HepG2 (cell line): ENCODE results near the gene CELSR2. TPM values are rescaled to one million over a fixed set of nuclear protein-coding genes. Genes with fewer than 3 reads are reported as not detected.

Experiments
- HNRNPUL1 ChIP-seq: fragments of 200-400 bp; formaldehyde crosslinking; IDR thresholded peaks from 2 replicates; pipeline ENCODE4 v1.6.1; 2017; ENCODE audit warnings: low read depth, mild to moderate bottlenecking, low read length, moderate library complexity
- NFE2L1 ChIP-seq: sonication (generic); formaldehyde crosslinking; IDR thresholded peaks from 2 replicates; pipeline ENCODE4 v1.4.0; 2020; ENCODE audit warnings: missing genetic modification reagents, mild to moderate bottlenecking, borderline replicate concordance
- NFE2L2 ChIP-seq: fragments of 150-350 bp; IDR thresholded peaks from 2 replicates; pipeline ENCODE4 v1.6.1; 2014; ENCODE audit warnings: low read length
- SMC3 ChIP-seq: IDR thresholded peaks from 2 replicates; pipeline ENCODE4 v1.6.1; 2011; ENCODE audit warnings: low read length, improper control_type of control experiment
- SOX13 ChIP-seq, 3 experiments: fragments of 450-650 bp in 1 of 3; sonication (generic) in 1 of 3; formaldehyde crosslinking in 1 of 3; IDR thresholded peaks in 2 of 3; conservative IDR thresholded peaks in 1 of 3; 2 replicates each; pipeline versions ENCODE4 v1.5.0 to v1.6.1; 2016 to 2020; ENCODE audit warnings: antibody characterized with exemption in 1 of 3, mild to moderate bottlenecking in 1 of 3, missing compliant biosample characterization in 1 of 3, missing genetic modification reagents in 1 of 3, moderate library complexity in 1 of 3
- ZNF333 ChIP-seq: sonication (generic); formaldehyde crosslinking; IDR thresholded peaks from 2 replicates; pipeline ENCODE4 v1.4.0; 2020; ENCODE audit warnings: mild to moderate bottlenecking, missing genetic modification reagents, borderline replicate concordance
- ZNF562 ChIP-seq: sonication (generic); formaldehyde crosslinking; IDR thresholded peaks from 2 replicates; pipeline ENCODE4 v1.8.0; 2022; ENCODE audit warnings: missing genetic modification reagents, borderline replicate concordance
- ZNF614 ChIP-seq: IDR thresholded peaks from 2 replicates; pipeline ENCODE4 v1.6.1; 2018; ENCODE audit warnings: missing biosample characterization, missing genetic modification reagents, inconsistent platforms, borderline replicate concordance
- ZNF816 ChIP-seq: sonication (generic); formaldehyde crosslinking; IDR thresholded peaks from 2 replicates; pipeline ENCODE4 v1.8.0; 2022; ENCODE audit warnings: missing genetic modification reagents, mild to moderate bottlenecking, borderline replicate concordance
- polyA plus RNA-seq, 8 experiments: library from polyadenylated mRNA; depleted of rRNA in 3 of 8; stranded (reverse) in 7 of 8; unstranded in 1 of 8; fragments of >200 nt; fragmentation: Illumina TruSeq in 4 of 8; extraction: Trizol in 4 of 8; gene quantifications; 2 replicates each; pipeline versions ENCODE4 v1.2.1 to v1.2.3, GENCODE V29; 2011 to 2016; ENCODE audit warnings: low read depth in 4 of 8, missing spikeins in 1 of 8, mixed read lengths in 1 of 8; ENCODE audit not compliant: insufficient read depth in 1 of 8
- total RNA-seq, 5 experiments: library from RNA; depleted of rRNA; stranded (reverse); fragments of >200 nt; fragmentation: Illumina TruSeq; extraction: Trizol; gene quantifications; 2 replicates each; pipeline ENCODE4 v1.2.3, GENCODE V29; 2016; ENCODE audit warnings: low read depth in 1 of 5
- TF ChIP-seq, protein P1 (sequence below): sonication (generic); formaldehyde crosslinking; IDR thresholded peaks from 2 replicates; pipeline ENCODE4 v1.4.0; 2020; ENCODE audit warnings: missing genetic modification reagents
- TF ChIP-seq, protein P2 (sequence below): sonication (generic); formaldehyde crosslinking; IDR thresholded peaks from 2 replicates; pipeline ENCODE4 v1.5.0; 2020; ENCODE audit warnings: missing genetic modification reagents
- TF ChIP-seq, protein P3 (sequence below): sonication (generic); formaldehyde crosslinking; IDR thresholded peaks from 2 replicates; pipeline ENCODE4 v1.4.0; 2020; ENCODE audit warnings: missing genetic modification reagents, mild to moderate bottlenecking, borderline replicate concordance
- TF ChIP-seq, protein P4 (sequence below): conservative IDR thresholded peaks from 2 replicates; pipeline ENCODE4 v1.6.1; 2018; ENCODE audit warnings: missing genetic modification reagents
- TF ChIP-seq, protein P5 (sequence below): sonication (generic); formaldehyde crosslinking; IDR thresholded peaks from 2 replicates; pipeline ENCODE4 v1.4.0; 2020; ENCODE audit warnings: missing genetic modification reagents, borderline replicate concordance

Gene CELSR2
- total and polyA plus RNA-seq, 2 of the 13 experiments (the other 11 are each of a cell fraction or from before 2014, with no cell fraction given) = 4.0 to 6.6 TPM

DNA sequence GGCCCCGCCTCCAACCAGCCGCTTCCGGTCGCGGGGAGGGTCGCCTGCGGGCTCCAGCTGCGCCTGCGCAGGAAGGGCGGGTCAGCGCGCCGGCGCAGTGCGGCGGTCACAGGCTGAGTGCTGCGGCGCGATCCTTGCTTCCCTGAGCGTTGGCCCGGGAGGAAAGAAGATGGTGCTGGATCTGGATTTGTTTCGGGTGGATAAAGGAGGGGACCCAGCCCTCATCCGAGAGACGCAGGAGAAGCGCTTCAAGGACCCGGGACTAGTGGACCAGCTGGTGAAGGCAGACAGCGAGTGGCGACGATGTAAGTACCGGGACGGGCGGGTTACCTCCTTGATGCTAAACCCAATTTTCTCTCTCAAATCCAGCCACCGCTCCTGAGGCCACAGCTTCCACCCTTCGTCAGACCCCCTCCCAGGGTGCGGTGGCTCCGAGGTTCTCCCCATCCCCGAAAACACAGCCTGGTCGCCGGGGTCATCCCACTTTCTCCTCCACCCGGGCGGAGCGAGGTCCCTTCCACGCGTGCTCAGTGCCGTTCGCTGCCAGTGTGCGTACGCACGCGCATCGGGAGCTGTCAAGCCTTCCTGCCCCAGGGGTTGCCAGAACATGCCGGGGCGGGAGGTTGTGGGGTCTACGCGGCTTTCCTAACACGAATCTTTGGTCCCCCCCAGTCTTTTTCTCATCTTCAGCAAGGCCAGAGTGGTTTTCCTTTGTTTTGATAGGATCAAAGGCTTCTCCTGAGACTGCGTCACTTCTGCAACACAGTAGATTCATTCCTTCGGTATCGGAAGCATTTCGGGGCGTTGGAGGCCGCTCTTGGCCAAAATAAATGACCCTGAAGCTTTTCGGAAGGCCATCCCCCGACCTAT lies 35.3 kb upstream of the CELSR2 start, which contains the start of gene SARS1 (continued):
- TF ChIP-seq, protein P1, sequence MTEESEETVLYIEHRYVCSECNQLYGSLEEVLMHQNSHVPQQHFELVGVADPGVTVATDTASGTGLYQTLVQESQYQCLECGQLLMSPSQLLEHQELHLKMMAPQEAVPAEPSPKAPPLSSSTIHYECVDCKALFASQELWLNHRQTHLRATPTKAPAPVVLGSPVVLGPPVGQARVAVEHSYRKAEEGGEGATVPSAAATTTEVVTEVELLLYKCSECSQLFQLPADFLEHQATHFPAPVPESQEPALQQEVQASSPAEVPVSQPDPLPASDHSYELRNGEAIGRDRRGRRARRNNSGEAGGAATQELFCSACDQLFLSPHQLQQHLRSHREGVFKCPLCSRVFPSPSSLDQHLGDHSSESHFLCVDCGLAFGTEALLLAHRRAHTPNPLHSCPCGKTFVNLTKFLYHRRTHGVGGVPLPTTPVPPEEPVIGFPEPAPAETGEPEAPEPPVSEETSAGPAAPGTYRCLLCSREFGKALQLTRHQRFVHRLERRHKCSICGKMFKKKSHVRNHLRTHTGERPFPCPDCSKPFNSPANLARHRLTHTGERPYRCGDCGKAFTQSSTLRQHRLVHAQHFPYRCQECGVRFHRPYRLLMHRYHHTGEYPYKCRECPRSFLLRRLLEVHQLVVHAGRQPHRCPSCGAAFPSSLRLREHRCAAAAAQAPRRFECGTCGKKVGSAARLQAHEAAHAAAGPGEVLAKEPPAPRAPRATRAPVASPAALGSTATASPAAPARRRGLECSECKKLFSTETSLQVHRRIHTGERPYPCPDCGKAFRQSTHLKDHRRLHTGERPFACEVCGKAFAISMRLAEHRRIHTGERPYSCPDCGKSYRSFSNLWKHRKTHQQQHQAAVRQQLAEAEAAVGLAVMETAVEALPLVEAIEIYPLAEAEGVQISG = peak; percentile 58; the same call in 1 of the 2 replicates
- TF ChIP-seq ZNF816 (CRISPR knock-in tag) = no peak
- no peak for TF ChIP-seq ZNF333 (CRISPR knock-in tag)
- TF ChIP-seq NFE2L2 = no peak
- TF ChIP-seq, protein P2, sequence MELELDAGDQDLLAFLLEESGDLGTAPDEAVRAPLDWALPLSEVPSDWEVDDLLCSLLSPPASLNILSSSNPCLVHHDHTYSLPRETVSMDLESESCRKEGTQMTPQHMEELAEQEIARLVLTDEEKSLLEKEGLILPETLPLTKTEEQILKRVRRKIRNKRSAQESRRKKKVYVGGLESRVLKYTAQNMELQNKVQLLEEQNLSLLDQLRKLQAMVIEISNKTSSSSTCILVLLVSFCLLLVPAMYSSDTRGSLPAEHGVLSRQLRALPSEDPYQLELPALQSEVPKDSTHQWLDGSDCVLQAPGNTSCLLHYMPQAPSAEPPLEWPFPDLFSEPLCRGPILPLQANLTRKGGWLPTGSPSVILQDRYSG (CRISPR knock-in tag) = no peak
- TF ChIP-seq, protein P3, sequence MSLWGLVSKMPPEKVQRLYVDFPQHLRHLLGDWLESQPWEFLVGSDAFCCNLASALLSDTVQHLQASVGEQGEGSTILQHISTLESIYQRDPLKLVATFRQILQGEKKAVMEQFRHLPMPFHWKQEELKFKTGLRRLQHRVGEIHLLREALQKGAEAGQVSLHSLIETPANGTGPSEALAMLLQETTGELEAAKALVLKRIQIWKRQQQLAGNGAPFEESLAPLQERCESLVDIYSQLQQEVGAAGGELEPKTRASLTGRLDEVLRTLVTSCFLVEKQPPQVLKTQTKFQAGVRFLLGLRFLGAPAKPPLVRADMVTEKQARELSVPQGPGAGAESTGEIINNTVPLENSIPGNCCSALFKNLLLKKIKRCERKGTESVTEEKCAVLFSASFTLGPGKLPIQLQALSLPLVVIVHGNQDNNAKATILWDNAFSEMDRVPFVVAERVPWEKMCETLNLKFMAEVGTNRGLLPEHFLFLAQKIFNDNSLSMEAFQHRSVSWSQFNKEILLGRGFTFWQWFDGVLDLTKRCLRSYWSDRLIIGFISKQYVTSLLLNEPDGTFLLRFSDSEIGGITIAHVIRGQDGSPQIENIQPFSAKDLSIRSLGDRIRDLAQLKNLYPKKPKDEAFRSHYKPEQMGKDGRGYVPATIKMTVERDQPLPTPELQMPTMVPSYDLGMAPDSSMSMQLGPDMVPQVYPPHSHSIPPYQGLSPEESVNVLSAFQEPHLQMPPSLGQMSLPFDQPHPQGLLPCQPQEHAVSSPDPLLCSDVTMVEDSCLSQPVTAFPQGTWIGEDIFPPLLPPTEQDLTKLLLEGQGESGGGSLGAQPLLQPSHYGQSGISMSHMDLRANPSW (CRISPR knock-in tag) = 0 out of 2 replicates have a peak, but pooled peaks have one; percentile 74
- no peak for TF ChIP-seq NFE2L1
- no peak for TF ChIP-seq SMC3
- TF ChIP-seq ZNF614 = 0 out of 2 replicates have a peak, but pooled peaks have one; percentile 6
- no peak for TF ChIP-seq ZNF562 (CRISPR knock-in tag)
- TF ChIP-seq HNRNPUL1 = no peak
- TF ChIP-seq, protein P4, sequence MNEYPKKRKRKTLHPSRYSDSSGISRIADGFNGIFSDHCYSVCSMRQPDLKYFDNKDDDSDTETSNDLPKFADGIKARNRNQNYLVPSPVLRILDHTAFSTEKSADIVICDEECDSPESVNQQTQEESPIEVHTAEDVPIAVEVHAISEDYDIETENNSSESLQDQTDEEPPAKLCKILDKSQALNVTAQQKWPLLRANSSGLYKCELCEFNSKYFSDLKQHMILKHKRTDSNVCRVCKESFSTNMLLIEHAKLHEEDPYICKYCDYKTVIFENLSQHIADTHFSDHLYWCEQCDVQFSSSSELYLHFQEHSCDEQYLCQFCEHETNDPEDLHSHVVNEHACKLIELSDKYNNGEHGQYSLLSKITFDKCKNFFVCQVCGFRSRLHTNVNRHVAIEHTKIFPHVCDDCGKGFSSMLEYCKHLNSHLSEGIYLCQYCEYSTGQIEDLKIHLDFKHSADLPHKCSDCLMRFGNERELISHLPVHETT (CRISPR knock-in tag) = no peak
- TF ChIP-seq, protein P5, sequence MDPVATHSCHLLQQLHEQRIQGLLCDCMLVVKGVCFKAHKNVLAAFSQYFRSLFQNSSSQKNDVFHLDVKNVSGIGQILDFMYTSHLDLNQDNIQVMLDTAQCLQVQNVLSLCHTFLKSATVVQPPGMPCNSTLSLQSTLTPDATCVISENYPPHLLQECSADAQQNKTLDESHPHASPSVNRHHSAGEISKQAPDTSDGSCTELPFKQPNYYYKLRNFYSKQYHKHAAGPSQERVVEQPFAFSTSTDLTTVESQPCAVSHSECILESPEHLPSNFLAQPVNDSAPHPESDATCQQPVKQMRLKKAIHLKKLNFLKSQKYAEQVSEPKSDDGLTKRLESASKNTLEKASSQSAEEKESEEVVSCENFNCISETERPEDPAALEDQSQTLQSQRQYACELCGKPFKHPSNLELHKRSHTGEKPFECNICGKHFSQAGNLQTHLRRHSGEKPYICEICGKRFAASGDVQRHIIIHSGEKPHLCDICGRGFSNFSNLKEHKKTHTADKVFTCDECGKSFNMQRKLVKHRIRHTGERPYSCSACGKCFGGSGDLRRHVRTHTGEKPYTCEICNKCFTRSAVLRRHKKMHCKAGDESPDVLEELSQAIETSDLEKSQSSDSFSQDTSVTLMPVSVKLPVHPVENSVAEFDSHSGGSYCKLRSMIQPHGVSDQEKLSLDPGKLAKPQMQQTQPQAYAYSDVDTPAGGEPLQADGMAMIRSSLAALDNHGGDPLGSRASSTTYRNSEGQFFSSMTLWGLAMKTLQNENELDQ (CRISPR knock-in tag) = no peak
- TF ChIP-seq SOX13 (IDR thresholded peaks at IDR 0.05) = no peak
- no peak for TF ChIP-seq SOX13 (CRISPR knock-in tag; conservative IDR thresholded peaks at IDR 0.05 in 1 of 2, IDR thresholded peaks at IDR 0.05 in 1 of 2)
